Neural crest cell (in vitro differentiated cells): ENCODE results near the gene TCN2. TPM values are rescaled to one million over a fixed set of nuclear protein-coding genes. Genes with fewer than 3 reads are reported as not detected.
A peak's percentile ranks its signal among the peaks of the same experiment; 100 is the strongest.
"Not testable (repeated sequence)": the region's sequence is repeated elsewhere in the genome, so short reads cannot be mapped to it uniquely, and the experiment has no call there.

ENCODE experiments used
- DNase-seq: peaks from one replicate; pipeline ENCODE4 v3.0.0; 2021; ENCODE audit warnings: low read depth, mixed read lengths, low spot score
- H3K27ac Mint-ChIP-seq: one replicate; pipeline ENCODE4 v1.8.0; 2021; ENCODE audit warnings: mild to moderate bottlenecking, mixed read lengths; ENCODE audit not compliant: unreplicated experiment
- H3K27me3 Mint-ChIP-seq: 2 replicates; pipeline ENCODE4 v1.8.0; 2021; ENCODE audit warnings: low read depth, mild to moderate bottlenecking, mixed read lengths
- H3K36me3 Mint-ChIP-seq: 2 replicates; pipeline ENCODE4 v1.8.0; 2021; ENCODE audit warnings: low read depth, mild to moderate bottlenecking, mixed read lengths
- H3K4me1 Mint-ChIP-seq: 2 replicates; pipeline ENCODE4 v1.8.0; 2021; ENCODE audit warnings: mixed read lengths
- H3K4me3 Mint-ChIP-seq: one replicate; pipeline ENCODE4 v1.8.0; 2021; ENCODE audit warnings: mild to moderate bottlenecking, mixed read lengths
- H3K9me3 Mint-ChIP-seq: 2 replicates; pipeline ENCODE4 v1.8.0; 2021; ENCODE audit warnings: mixed read lengths
- CTCF ChIP-seq: fragments of 200-600 bp; sonication (generic); conservative IDR thresholded peaks from 2 replicates; pipeline ENCODE4 v1.5.0; 2021; ENCODE audit warnings: antibody characterized with exemption, mild to moderate bottlenecking
- total RNA-seq: library from RNA; stranded (reverse); gene quantifications from 2 replicates; pipeline ENCODE4 v1.2.1, GENCODE V29; 2021

Gene TCN2
- total RNA-seq, 1 donor from 2014 or later: 16.2 TPM

- Mint-ChIP-seq H3K9me3 (peaks cover 2% of the 10 kb centered on the region), H3K4me1 (no peaks in the 10 kb centered on the region), H3K27ac (no peak overlapping the region), H3K4me3 (no peak overlapping the region), H3K27me3 (no peaks in the 10 kb centered on the region), H3K36me3 (no peaks in the 10 kb centered on the region)
- no peak for DNase-seq
- no peak for TF ChIP-seq CTCF
Measured at GRCh38 chr22:30626413-30626812, 19.4 kb downstream of the TCN2 start.

DNA sequence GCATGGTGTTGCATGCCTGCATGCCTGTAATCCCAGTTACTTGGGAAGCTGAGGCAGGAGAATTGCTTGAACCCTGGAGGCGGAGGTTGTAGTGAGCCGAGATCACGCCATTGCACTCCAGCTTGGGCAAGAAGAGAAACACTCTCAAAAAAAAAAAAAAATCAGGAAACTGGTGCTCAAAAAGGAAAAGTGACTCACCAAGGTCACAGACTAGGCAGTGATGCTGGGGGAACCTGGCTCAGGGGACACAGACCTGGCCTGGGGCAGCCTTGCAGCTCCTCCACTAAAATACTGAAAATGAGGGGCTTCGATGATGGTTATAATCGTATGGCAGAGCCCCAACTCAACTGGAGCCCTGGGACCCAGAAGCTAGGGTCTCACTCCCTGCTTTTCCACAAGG lies 20.5 kb downstream of the TCN2 start:
- H3K27me3 Mint-ChIP-seq: no peaks in the 10 kb centered on the region
- no peak overlapping the region for H3K27ac Mint-ChIP-seq
- peaks cover 2% of the 10 kb centered on the region for H3K9me3 Mint-ChIP-seq
- no peak for TF ChIP-seq CTCF
- no peak overlapping the region for H3K4me3 Mint-ChIP-seq
- no peak for DNase-seq
- H3K4me1 Mint-ChIP-seq: no peaks in the 10 kb centered on the region
- no peaks in the 10 kb centered on the region for H3K36me3 Mint-ChIP-seq

DNA sequence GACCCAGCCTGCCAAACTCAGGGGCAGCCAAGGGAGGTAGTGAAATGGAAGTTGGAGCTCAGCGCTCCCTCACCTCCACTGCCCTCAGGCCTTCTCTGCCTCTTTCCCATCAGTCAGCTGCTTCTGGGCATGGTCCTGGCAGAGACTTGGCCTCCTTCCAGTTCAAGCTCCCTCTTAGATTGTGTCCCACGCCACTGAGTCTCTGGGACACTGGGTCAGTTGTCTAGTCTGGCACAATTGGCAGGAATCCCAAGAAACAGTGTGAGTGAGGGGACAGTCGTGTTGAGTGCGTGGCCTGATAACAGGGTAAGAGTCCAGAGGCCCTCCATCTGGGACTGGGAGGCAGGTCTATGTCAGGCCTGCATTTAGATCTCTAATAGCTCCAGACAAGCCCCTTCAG lies 21.5 kb downstream of the TCN2 start:
- H3K27ac Mint-ChIP-seq: peak overlapping the region; percentile 84
- H3K27me3 Mint-ChIP-seq: no peaks in the 10 kb centered on the region
- no peak for TF ChIP-seq CTCF
- no peaks in the 10 kb centered on the region for H3K36me3 Mint-ChIP-seq
- H3K9me3 Mint-ChIP-seq: peaks cover 2% of the 10 kb centered on the region
- no peak for DNase-seq
- no peaks in the 10 kb centered on the region for H3K4me1 Mint-ChIP-seq
- H3K4me3 Mint-ChIP-seq: no peak overlapping the region

- DNase-seq, H3K36me3 Mint-ChIP-seq, H3K27me3 Mint-ChIP-seq, H3K9me3 Mint-ChIP-seq, H3K4me3 Mint-ChIP-seq, H3K27ac Mint-ChIP-seq: not testable (repeated sequence)
- H3K4me1 Mint-ChIP-seq: peaks cover 15% of the 10 kb centered on the region
Measured at GRCh38 chr22:30631469-30631868, 24.5 kb downstream of the TCN2 start.

DNA sequence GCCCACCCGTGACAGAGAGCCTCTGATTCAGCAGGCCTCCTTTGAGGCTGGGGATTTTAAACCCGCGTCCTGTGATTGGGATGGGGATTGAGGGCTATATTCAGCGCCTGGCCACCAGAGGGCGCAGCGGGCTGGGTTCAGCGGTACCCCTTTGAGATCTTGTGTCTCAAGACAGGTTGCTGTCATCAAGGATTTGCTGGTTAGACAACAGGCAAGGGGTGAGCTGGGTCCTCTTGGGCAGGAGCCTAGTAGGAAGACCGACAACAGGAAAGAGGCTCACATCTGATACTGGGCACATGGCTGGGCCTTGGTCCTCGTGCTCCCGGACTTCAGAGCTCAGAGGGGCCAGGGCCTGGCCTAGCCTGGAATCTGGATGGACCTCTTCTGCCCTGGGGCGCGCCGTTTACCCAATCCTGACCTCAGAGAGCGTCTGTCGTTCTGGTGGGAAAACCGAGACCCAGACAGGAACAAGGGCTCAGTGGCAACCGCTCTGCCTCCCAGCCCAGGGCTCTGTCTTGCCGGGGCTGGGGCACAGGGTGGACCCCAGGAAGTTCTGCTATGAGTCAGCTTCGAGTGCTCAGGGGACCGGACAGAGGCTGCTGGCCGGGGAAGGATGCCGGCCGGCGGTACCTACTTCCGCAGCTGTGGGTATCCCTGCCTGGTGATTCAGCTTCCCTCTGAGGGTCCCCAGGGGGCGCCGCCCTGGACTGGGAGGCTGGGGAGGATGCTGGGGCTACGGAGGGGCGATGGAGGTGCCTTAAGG lies 27.7 kb downstream of the TCN2 start:
- Mint-ChIP-seq H3K4me1 (peaks cover 23% of the 10 kb centered on the region), H3K4me3 (peak overlapping the region; percentile 89), H3K9me3 (peaks cover 2% of the 10 kb centered on the region), H3K36me3 (no peaks in the 10 kb centered on the region), H3K27me3 (no peaks in the 10 kb centered on the region), H3K27ac (peak overlapping the region; percentile 9)
- TF ChIP-seq CTCF: peak; percentile 97
- DNase-seq: peak; percentile 92
